GOT3 (cell line): ENCODE results near the gene CD34.

Experiments used
- DNase-seq: peaks from one replicate; lab custom pipeline; 2025; ENCODE audit warnings: mixed read lengths; lab: John Stamatoyannopoulos, UW

The CD34 gene

DNA sequence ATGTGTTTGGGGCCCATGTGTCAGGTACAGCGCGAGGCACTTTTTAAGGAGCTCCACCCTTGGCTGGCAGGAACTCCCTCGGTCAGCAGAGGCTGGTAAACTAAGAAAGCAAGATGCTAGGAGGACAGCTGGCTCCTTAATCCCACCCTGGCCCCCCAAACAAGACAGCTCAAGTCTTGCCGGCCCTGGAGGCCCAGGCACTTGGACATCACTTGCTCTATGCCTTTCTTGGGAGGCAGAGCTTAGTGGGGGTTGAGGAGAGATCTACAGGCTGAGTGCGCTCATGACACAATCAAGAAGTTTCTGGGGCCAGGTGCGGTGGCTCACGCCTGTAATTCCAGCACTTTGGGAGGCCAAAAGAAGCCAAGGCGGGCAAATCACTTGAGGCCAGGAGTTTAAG, 78.1 kb downstream of the CD34 start:
- DNase-seq, result no peak

DNA sequence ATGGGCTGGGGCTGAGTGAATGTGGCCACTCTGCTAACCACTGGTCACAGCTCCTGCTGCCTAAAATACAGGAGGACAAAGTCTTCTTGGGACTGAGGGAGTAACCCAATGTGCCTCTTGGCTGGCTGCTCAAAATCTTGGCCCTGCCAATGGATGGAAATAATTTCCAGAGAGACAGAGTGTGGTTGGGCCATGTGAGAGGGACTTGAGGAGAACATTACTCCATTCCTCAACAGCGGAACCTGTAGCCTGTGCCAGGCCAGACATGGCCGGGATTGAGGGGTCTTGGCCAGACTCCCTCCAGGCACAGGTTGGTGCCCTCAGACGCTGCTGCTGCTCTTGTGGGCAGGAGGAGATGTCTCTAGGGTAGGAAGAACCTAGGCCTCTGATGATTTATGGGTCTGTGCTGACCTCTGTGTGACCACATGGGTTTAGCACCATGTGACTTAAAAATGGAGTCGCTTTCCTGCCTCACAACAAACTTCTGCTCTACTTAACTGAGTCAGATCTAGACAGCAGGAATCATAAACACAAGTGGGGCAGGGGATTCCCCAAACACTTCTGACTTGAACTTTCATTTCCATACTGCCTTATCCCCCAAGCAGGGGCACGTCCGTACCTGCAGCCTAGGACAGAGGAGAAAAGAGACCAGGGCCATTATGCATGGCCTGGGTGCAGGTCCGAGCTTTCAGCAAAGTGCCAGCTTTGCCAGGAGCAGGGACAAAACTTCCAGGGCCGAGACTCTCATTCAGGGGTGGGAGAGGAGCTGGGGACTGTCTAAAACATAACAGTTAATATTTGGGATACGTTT, 79.2 kb downstream of the CD34 start:
- DNase-seq, result no peak
